Lower leg skin (tissue), 4 donors: ENCODE results near the gene MAPKAPK2. TPM values are rescaled to one million over a fixed set of nuclear protein-coding genes. Genes with fewer than 3 reads are reported as not detected.

Experiments used
- DNase-seq, 2 donors: peaks; one replicate each; pipeline ENCODE4 v3.0.0-alpha.2; 2019; ENCODE audit warnings: low spot score in 2 of 2
- H3K4me3 ChIP-seq: fragments of 200-600 bp; sonication (generic); 2 replicates; pipeline ENCODE4 v1.5.1; 2017; ENCODE audit warnings: mild to moderate bottlenecking, low read depth; ENCODE audit not compliant: poor library complexity, severe bottlenecking
- CTCF ChIP-seq, 3 donors: fragments of 450-650 bp; IDR thresholded peaks; one replicate each; pipeline ENCODE4 v1.5.1; 2016; ENCODE audit warnings: antibody characterized with exemption in 3 of 3, mild to moderate bottlenecking in 3 of 3, moderate library complexity in 2 of 3
- POLR2A ChIP-seq, 2 donors: fragments of 450-650 bp; IDR thresholded peaks; one replicate each; pipeline ENCODE4 v1.6.1; 2016 to 2017; ENCODE audit warnings: antibody characterized with exemption in 2 of 2, mild to moderate bottlenecking in 1 of 2, moderate library complexity in 1 of 2
- WGBS, 2 donors: methylation state at CpG; one replicate each; pipeline ENCODE4 v1.1.5; 2018; 5-methylcytosine and 5-hydroxymethylcytosine counted together
- intact Hi-C: fragments of 100-400 bp; cut with DNase I; formaldehyde crosslinking; loops from one replicate; pipeline ENCODE4 v1.15.0; 2023; ENCODE audit warnings: low total_unique reads
- total RNA-seq, 4 donors: library from RNA; depleted of rRNA; stranded (reverse); fragments of >200 nt; gene quantifications; one replicate each; pipeline ENCODE4 v1.1.0, GENCODE V29; 2016

The MAPKAPK2 gene
- total RNA-seq, 4 donors from 2014 or later = 40.0 to 62.4 (median 52.4) TPM

GRCh38 chr1:206685769-206686477, 1.2 kb downstream of the MAPKAPK2 start:
- intact Hi-C loops = no loop called here
- DNase-seq = peak; percentile 51 to 91
- WGBS, 2 donors = 0% methylated on average over 30 to 44 of the region's 48 CpGs
- TF ChIP-seq CTCF (IDR thresholded peaks at IDR 0.05) (no peak), POLR2A (IDR thresholded peaks at IDR 0.05) (no peak)
- peak overlapping the region; percentile 76 for H3K4me3 ChIP-seq

- TF ChIP-seq CTCF (IDR thresholded peaks at IDR 0.05) (no peak), POLR2A (IDR thresholded peaks at IDR 0.05) (no peak)
- WGBS, 2 donors = 4 to 7% methylated on average over 8 of the region's 8 CpGs
- intact Hi-C loops = no loop called here
- peak overlapping the region; percentile 76 for H3K4me3 ChIP-seq
- no peak for DNase-seq
Measured at GRCh38 chr1:206686478-206687249, 2.0 kb downstream of the MAPKAPK2 start.

- 47 to 49% methylated on average over 7 of the region's 7 CpGs for WGBS, 2 donors
- H3K4me3 ChIP-seq = no peak overlapping the region
- intact Hi-C loops = no loop called here
Measured at GRCh38 chr1:206687251-206687914, 2.7 kb downstream of the MAPKAPK2 start.

GRCh38 chr1:206687915-206688442, 3.3 kb downstream of the MAPKAPK2 start:
- no peak overlapping the region for H3K4me3 ChIP-seq
- TF ChIP-seq CTCF (IDR thresholded peaks at IDR 0.05) = no peak
- TF ChIP-seq POLR2A (IDR thresholded peaks at IDR 0.05) = no peak
- 51 to 66% methylated on average over 2 of the region's 2 CpGs for WGBS, 2 donors
- no peak for DNase-seq
- intact Hi-C loops = no loop called here

More at GRCh38 chr1:206687251-206687914, 2.7 kb downstream of the MAPKAPK2 start:
- no peak for DNase-seq
- no peak for TF ChIP-seq CTCF (IDR thresholded peaks at IDR 0.05)
- no peak for TF ChIP-seq POLR2A (IDR thresholded peaks at IDR 0.05)

- DNase-seq = no peak
- TF ChIP-seq CTCF (IDR thresholded peaks at IDR 0.05) = no peak
- H3K4me3 ChIP-seq = no peak overlapping the region
Measured at GRCh38 chr1:206690516-206690915, 5.8 kb downstream of the MAPKAPK2 start.

More at GRCh38 chr1:206690516-206690915, 5.8 kb downstream of the MAPKAPK2 start:
- WGBS, 2 donors = 49 to 57% methylated on average over 2 of the region's 2 CpGs
- intact Hi-C loops = no loop called here
